ENCODE measurements around the gene CAPN13.

Gene CAPN13

DNA sequence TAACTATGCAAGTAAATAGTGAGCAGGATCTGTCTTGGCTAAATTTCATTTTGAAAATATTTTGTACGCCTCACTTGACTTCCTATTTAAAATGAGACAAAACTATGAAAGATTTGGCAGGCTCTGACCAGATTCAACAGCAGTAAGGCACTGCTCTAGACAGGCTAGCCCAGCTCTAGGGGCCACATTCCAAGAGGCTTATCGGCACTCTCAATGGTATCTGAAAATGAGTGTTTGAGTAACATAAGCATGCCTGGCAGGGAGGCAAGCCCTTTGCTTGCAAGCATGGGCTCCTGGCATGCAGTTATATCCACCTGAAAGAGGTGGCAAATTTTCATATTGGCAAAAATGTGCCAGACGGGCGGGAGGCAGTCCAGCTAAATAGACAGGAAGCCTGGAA, 10.5 kb downstream of the CAPN13 start:
- Histone ChIP-seq H3F3A (ENCODE audit: insufficient read depth, low read length) (no peaks in the 10 kb centered on the region), H3K4me2 (ENCODE audit: low read length) (no peak overlapping the region), H2AFZ (ENCODE audit: low read length) (no peak overlapping the region), H3K9me2 (ENCODE audit: low read depth, low read length) (no peaks in the 10 kb centered on the region), H3K79me2 (ENCODE audit: insufficient read depth, low read length) (no peaks in the 10 kb centered on the region), H3K9ac (ENCODE audit: low read length) (no peak overlapping the region), H3K4me3 (ENCODE audit: low read depth, low read length, poor library complexity, severe bottlenecking) (no peak overlapping the region), H3K27ac (ENCODE audit: low read depth, low read length, poor library complexity, severe bottlenecking) (no peak overlapping the region), H3K27me3 (ENCODE audit: insufficient read depth, low read length) (peaks cover 3% of the 10 kb centered on the region; the same call in 1 of the 2 replicates), H3K4me1 (ENCODE audit: insufficient read depth, low read length, severe bottlenecking) (no peaks in the 10 kb centered on the region), H3K9me3 (ENCODE audit: low read length) (no peaks in the 10 kb centered on the region), H3K36me3 (ENCODE audit: insufficient read depth, low read length) (no peaks in the 10 kb centered on the region), H4K20me1 (ENCODE audit: insufficient read depth, low read length) (no peaks in the 10 kb centered on the region)
- no peak for TF ChIP-seq EZH2 (IDR thresholded peaks at IDR 0.05; ENCODE audit: borderline replicate concordance, low read length)

GRCh38 chr2:30792521-30792920, 14.7 kb downstream of the CAPN13 start:
- H3K4me3 ChIP-seq (ENCODE audit: low read depth, low read length, poor library complexity, severe bottlenecking): no peak overlapping the region
- no peaks in the 10 kb centered on the region for H3K9me2 ChIP-seq (ENCODE audit: low read depth, low read length)
- no peaks in the 10 kb centered on the region for H4K20me1 ChIP-seq (ENCODE audit: insufficient read depth, low read length)
- no peak overlapping the region for H3K9ac ChIP-seq (ENCODE audit: low read length)
- H3F3A ChIP-seq (ENCODE audit: insufficient read depth, low read length): no peaks in the 10 kb centered on the region
- no peaks in the 10 kb centered on the region for H3K9me3 ChIP-seq (ENCODE audit: low read length)
- H2AFZ ChIP-seq (ENCODE audit: low read length): no peak overlapping the region
- H3K4me1 ChIP-seq (ENCODE audit: insufficient read depth, low read length, severe bottlenecking): no peaks in the 10 kb centered on the region
- H3K79me2 ChIP-seq (ENCODE audit: insufficient read depth, low read length): no peaks in the 10 kb centered on the region
- H3K36me3 ChIP-seq (ENCODE audit: insufficient read depth, low read length): no peaks in the 10 kb centered on the region
- H3K27ac ChIP-seq (ENCODE audit: low read depth, low read length, poor library complexity, severe bottlenecking): no peak overlapping the region
- H3K27me3 ChIP-seq (ENCODE audit: insufficient read depth, low read length): 0 out of 2 replicates have a peak, but pooled peaks cover 3% of the 10 kb centered on the region
- no peak overlapping the region for H3K4me2 ChIP-seq (ENCODE audit: low read length)
- TF ChIP-seq, protein P1, sequence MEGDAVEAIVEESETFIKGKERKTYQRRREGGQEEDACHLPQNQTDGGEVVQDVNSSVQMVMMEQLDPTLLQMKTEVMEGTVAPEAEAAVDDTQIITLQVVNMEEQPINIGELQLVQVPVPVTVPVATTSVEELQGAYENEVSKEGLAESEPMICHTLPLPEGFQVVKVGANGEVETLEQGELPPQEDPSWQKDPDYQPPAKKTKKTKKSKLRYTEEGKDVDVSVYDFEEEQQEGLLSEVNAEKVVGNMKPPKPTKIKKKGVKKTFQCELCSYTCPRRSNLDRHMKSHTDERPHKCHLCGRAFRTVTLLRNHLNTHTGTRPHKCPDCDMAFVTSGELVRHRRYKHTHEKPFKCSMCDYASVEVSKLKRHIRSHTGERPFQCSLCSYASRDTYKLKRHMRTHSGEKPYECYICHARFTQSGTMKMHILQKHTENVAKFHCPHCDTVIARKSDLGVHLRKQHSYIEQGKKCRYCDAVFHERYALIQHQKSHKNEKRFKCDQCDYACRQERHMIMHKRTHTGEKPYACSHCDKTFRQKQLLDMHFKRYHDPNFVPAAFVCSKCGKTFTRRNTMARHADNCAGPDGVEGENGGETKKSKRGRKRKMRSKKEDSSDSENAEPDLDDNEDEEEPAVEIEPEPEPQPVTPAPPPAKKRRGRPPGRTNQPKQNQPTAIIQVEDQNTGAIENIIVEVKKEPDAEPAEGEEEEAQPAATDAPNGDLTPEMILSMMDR (IDR thresholded peaks at IDR 0.05; ENCODE audit: low read length): no peak
- no peak for TF ChIP-seq EZH2 (IDR thresholded peaks at IDR 0.05; ENCODE audit: borderline replicate concordance, low read length)

DNA sequence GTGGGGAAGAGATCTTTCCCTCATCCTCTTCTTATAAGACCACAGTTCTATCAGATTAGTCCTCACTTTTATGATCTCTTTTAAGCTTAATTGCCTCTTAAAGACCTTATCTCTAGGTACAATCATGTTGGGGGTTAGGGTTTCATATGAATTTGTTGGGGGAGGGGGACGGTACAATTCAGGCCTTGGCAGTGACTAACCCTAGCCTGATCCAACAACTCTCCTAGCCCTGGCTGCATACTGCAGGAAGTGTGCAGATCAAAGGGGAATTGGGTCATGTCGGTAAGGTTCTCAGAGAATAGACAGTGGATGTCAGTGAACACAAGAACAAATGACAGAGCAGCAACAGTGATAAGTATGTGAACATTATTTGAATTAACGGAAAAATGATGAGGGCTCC, 16.4 kb downstream of the CAPN13 start:
- H3K36me3 ChIP-seq (ENCODE audit: insufficient read depth, low read length): no peaks in the 10 kb centered on the region
- H3K27me3 ChIP-seq (ENCODE audit: insufficient read depth, low read length): no peaks in the 10 kb centered on the region
- H3K4me1 ChIP-seq (ENCODE audit: insufficient read depth, low read length, severe bottlenecking): no peaks in the 10 kb centered on the region
- H3K9ac ChIP-seq (ENCODE audit: low read length): no peak overlapping the region
- no peak overlapping the region for H3K27ac ChIP-seq (ENCODE audit: low read depth, low read length, poor library complexity, severe bottlenecking)
- TF ChIP-seq EZH2 (IDR thresholded peaks at IDR 0.05; ENCODE audit: borderline replicate concordance, low read length): no peak
- TF ChIP-seq, protein P1 (IDR thresholded peaks at IDR 0.05; ENCODE audit: low read length): no peak
- no peaks in the 10 kb centered on the region for H3K79me2 ChIP-seq (ENCODE audit: insufficient read depth, low read length)
- no peak overlapping the region for H3K4me3 ChIP-seq (ENCODE audit: low read depth, low read length, poor library complexity, severe bottlenecking)
- H3K9me2 ChIP-seq (ENCODE audit: low read depth, low read length): no peaks in the 10 kb centered on the region
- H3K4me2 ChIP-seq (ENCODE audit: low read length): no peak overlapping the region
- H3F3A ChIP-seq (ENCODE audit: insufficient read depth, low read length): no peaks in the 10 kb centered on the region
- no peaks in the 10 kb centered on the region for H3K9me3 ChIP-seq (ENCODE audit: low read length)
- no peaks in the 10 kb centered on the region for H4K20me1 ChIP-seq (ENCODE audit: insufficient read depth, low read length)
- H2AFZ ChIP-seq (ENCODE audit: low read length): no peak overlapping the region

GRCh38 chr2:30789670-30790210, 17.5 kb downstream of the CAPN13 start:
- no peaks in the 10 kb centered on the region for H3K4me1 ChIP-seq (ENCODE audit: insufficient read depth, low read length, severe bottlenecking)
- no peak overlapping the region for H3K9ac ChIP-seq (ENCODE audit: low read length)
- no peaks in the 10 kb centered on the region for H3K27me3 ChIP-seq (ENCODE audit: insufficient read depth, low read length)
- TF ChIP-seq EZH2 (IDR thresholded peaks at IDR 0.05; ENCODE audit: borderline replicate concordance, low read length): no peak
- TF ChIP-seq, protein P1 (IDR thresholded peaks at IDR 0.05; ENCODE audit: low read length): no peak
- no peak overlapping the region for H2AFZ ChIP-seq (ENCODE audit: low read length)
- H3K9me3 ChIP-seq (ENCODE audit: low read length): no peaks in the 10 kb centered on the region
- H3K4me3 ChIP-seq (ENCODE audit: low read depth, low read length, poor library complexity, severe bottlenecking): no peak overlapping the region
- no peaks in the 10 kb centered on the region for H3K79me2 ChIP-seq (ENCODE audit: insufficient read depth, low read length)
- no peaks in the 10 kb centered on the region for H3K9me2 ChIP-seq (ENCODE audit: low read depth, low read length)
- H3K4me2 ChIP-seq (ENCODE audit: low read length): no peak overlapping the region
- H3F3A ChIP-seq (ENCODE audit: insufficient read depth, low read length): no peaks in the 10 kb centered on the region
- no peaks in the 10 kb centered on the region for H3K36me3 ChIP-seq (ENCODE audit: insufficient read depth, low read length)
- no peak overlapping the region for H3K27ac ChIP-seq (ENCODE audit: low read depth, low read length, poor library complexity, severe bottlenecking)
- H4K20me1 ChIP-seq (ENCODE audit: insufficient read depth, low read length): no peaks in the 10 kb centered on the region
